ENCODE measurements around the gene IL6ST.
"Not testable (repeated sequence)": the region's sequence is repeated elsewhere in the genome, so short reads cannot be mapped to it uniquely, and the experiment has no call there.

IL6ST gene

GRCh38 chr5:56004874-56005273 is 10.1 kb upstream of the IL6ST start:
- no peak for DNase-seq (ENCODE audit: low read depth in 2 of 2)

GRCh38 chr5:56003679-56004078 is 8.9 kb upstream of the IL6ST start:
- DNase-seq (ENCODE audit: low read depth in 2 of 2) = no peak

- no peak for DNase-seq (ENCODE audit: low read depth in 2 of 2)
These were observed 8.4 kb upstream of the IL6ST start for GRCh38 chr5:56003179-56003578.

GRCh38 chr5:56002303-56002702 is 7.5 kb upstream of the IL6ST start:
- DNase-seq (ENCODE audit: low read depth in 2 of 2) = no peak

GRCh38 chr5:56000221-56000620 is 5.5 kb upstream of the IL6ST start:
- not testable (repeated sequence) for DNase-seq (ENCODE audit: low read depth in 2 of 2)

- DNase-seq (ENCODE audit: low read depth in 2 of 2) = no peak
These were observed 4.2 kb upstream of the IL6ST start for GRCh38 chr5:55998966-55999365.

GRCh38 chr5:55997742-55998351 is 3.1 kb upstream of the IL6ST start:
- no peak for DNase-seq (ENCODE audit: low read depth in 2 of 2)

GRCh38 chr5:55994998-55995914 is 493 bp upstream of the IL6ST start:
- DNase-seq (ENCODE audit: low read depth in 2 of 2) = peak; percentile 96

- DNase-seq (ENCODE audit: low read depth in 2 of 2) = no peak
These were observed 850 bp downstream of the IL6ST start for GRCh38 chr5:55993731-55994494.

GRCh38 chr5:55993013-55993412 is 1.8 kb downstream of the IL6ST start:
- DNase-seq (ENCODE audit: low read depth in 2 of 2) = no peak

GRCh38 chr5:55991768-55992486 is 2.8 kb downstream of the IL6ST start:
- no peak for DNase-seq (ENCODE audit: low read depth in 2 of 2)

- DNase-seq (ENCODE audit: low read depth in 2 of 2) = not testable (repeated sequence)
These were observed 3.9 kb downstream of the IL6ST start for GRCh38 chr5:55990895-55991294.

GRCh38 chr5:55989860-55990259 is 4.9 kb downstream of the IL6ST start:
- DNase-seq (ENCODE audit: low read depth in 2 of 2) = no peak

GRCh38 chr5:55988979-55989638 is 5.7 kb downstream of the IL6ST start:
- DNase-seq (ENCODE audit: low read depth in 2 of 2) = no peak

GRCh38 chr5:55988428-55988827 is 6.3 kb downstream of the IL6ST start:
- DNase-seq (ENCODE audit: low read depth in 2 of 2) = not testable (repeated sequence)

GRCh38 chr5:55986931-55987330 is 7.8 kb downstream of the IL6ST start:
- DNase-seq (ENCODE audit: low read depth in 2 of 2) = no peak

- DNase-seq (ENCODE audit: low read depth in 2 of 2) = no peak
These were observed 9.6 kb downstream of the IL6ST start for GRCh38 chr5:55985181-55985580.

- no peak for DNase-seq (ENCODE audit: low read depth in 2 of 2)
These were observed 10.8 kb downstream of the IL6ST start for GRCh38 chr5:55983986-55984385.

GRCh38 chr5:55982957-55983381 is 11.8 kb downstream of the IL6ST start:
- no peak for DNase-seq (ENCODE audit: low read depth in 2 of 2)

GRCh38 chr5:55973296-55973695 is 21.5 kb downstream of the IL6ST start:
- DNase-seq (ENCODE audit: low read depth in 2 of 2) = no peak

GRCh38 chr5:55969956-55970355 is 24.8 kb downstream of the IL6ST start:
- no peak for DNase-seq (ENCODE audit: low read depth in 2 of 2)
